HG03342 (cell line): Measurements from ENCODE around the gene RNFT2.
"Not testable (repeated sequence)": the region's sequence is repeated elsewhere in the genome, so short reads cannot be mapped to it uniquely, and the experiment has no call there.

Experiments
- ATAC-seq: cut with Tn5 transposase; IDR thresholded peaks from one replicate; pipeline ENCODE4 v1.9.1; 2021; ENCODE audit warnings: mild to moderate bottlenecking, moderate library complexity; ENCODE audit not compliant: unreplicated experiment

The RNFT2 gene

DNA sequence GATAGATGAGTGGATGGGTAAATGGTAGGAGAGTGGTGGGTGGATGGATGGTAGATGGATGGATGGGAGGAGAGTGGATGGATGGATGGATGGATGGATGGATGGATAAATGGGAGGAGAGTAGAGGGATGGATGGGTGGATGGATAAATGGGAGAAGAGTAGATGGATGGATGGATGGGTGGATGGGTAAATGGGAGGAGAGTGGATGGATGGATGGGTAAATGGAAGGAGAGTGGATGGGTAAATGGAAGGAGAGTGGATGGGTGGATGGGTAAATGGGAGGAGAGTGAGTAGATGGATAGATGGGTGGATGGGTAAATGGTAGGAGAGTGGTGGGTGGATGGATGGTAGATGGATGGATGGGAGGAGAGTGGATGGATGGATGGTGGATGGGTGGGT lies 51.4 kb downstream of the RNFT2 start:
- ATAC-seq, result not testable (repeated sequence)

DNA sequence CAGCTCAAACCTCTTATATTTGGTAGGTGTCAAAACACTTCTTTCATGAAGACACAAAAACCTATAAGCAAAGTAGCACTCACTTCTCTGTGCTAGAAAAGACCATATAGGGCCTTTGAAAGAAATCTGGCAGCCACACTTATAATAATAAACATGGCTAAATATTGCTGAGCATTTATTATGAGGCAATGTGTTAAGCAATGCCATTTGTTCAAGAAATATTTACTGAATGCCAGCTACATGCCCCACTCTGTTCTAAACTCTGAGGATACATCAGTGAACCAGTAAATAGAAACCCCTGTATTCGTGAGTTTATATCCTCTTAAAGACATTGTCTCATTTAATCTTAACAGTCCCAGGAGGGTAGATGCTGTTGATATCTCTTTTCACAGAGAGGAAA lies 52.0 kb downstream of the RNFT2 start:
- no peak for ATAC-seq

DNA sequence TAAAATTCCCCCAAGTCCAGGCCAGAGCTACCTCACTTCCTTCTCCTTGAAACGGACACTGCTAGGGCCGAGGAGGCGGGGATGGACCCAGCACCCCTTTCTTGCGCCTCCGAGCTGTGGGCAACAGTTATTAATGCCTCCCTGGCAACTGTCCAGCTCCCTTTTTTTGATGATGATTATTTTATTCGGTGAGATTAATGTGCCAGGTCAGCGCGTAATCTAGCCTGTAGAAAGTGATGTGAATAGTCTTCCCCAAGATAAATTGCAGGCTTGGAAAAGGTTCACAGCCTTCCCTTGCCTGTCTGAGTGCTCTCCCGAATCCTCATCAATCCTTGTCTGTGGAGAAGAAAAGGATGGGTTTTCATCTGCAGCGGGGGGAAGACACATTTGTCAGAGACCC lies 54.3 kb downstream of the RNFT2 start:
- no peak for ATAC-seq

DNA sequence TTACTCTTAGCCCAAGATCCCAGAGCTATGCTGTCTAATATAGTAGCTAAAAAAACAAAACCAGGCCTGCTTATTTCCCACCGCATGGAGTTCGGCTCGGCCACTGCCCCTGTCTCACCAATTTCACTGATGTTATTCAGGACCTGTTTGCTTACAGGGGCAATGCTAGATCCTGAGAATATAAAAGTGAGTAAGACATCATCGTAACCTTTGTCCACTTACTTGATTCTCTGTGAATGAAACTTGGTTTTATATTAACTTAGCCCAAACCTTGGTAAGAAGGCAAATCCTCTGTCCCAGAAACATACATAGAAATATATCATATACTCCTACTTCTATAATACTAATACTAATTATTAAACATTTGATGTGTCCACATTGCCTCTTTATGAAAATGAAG lies 56.6 kb downstream of the RNFT2 start:
- ATAC-seq, result no peak

DNA sequence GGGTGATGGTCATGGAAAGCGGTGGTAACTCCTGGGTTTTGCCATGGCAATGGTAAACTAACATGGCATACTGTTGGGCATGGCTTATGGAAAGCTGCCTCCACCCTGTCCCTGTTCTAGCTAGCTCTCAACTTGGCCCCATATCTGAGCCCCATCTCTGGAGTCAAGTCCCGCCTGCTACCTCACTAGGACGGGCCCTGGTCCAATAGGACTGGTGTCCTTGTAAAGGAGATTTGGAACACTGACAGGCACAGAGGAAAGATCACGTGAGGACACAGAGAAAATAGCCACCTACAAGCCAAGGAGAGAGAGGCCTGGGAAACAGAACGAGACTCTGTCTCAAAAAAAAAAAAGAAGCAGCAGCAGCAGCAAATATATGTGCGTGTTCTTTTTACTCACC lies 59.8 kb downstream of the RNFT2 start:
- ATAC-seq, result no peak

DNA sequence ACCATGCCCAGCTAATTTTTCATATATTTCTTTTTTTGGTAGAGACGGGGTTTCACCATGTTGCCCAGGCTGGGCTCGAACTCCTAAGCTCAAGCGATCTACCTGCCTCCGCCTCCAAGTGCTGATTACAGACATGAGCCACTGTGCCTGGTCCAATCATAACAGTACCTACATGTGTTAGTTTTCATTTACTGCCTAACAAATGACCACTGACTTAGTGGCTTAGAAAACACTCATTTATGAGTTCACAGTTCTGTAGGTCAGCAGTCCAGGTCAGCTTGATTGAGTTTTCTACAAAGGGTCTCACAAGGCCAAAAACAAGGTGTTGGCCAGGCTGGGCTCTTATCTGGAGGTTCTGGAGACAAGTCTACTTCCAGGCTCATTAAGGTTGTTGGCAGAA lies 60.6 kb downstream of the RNFT2 start:
- ATAC-seq, result no peak

DNA sequence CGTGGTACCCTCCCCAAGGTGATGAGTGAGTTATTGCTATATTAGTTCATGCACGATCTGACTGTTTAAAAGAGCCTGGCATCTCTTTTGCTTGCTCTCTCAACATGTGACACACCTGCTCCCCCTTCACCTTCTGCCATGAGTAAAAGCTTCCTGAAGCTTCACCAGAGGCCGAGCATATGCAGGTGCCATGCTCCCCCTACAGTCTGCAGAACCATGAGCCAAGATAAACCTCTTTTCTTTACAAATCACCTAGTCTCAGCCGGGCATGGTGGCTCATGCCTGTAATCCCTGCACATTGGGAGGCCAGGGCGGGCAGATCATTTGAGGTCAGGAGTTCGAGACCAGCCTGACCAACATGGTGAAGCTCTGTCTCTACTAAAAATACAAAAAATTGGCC lies 61.8 kb downstream of the RNFT2 start:
- no peak for ATAC-seq

DNA sequence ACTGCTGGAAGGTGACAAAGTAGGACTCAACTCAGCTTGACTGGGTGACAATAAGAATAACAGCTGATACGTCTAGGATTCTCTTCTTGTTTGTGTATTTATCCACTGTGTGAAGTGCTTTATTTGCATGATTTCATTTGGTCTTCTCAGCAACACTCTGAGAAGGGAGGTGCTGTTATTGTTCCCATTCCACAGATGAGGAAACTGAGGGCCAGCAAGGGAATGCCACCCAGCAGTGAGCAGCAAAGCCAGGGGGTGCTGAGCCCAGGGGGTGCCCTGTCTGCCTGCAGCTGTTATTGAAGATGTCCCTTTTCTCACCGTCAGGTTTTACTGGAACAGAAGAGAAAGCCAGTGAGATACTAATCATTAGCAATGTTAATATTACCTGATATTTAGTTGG lies 62.8 kb downstream of the RNFT2 start:
- no peak for ATAC-seq

DNA sequence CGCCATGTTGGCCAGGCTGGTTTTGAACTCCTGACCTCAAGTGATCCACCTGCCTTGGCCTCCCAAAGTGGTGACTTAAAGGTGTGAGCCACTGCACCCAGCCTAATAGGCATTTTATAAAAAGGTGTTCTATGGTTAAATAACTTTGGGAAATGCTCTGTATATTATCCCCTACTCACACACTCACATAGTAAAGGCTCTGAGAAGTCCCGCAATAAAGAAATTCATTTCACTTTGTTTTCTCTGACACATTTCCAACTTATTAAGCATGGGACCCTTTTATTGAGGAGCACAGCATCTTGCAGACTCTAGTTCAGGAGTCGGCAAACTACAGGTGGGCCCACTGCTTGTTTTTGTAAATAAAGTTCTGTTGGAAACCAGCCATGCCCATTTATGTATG lies 63.9 kb downstream of the RNFT2 start:
- no peak for ATAC-seq

DNA sequence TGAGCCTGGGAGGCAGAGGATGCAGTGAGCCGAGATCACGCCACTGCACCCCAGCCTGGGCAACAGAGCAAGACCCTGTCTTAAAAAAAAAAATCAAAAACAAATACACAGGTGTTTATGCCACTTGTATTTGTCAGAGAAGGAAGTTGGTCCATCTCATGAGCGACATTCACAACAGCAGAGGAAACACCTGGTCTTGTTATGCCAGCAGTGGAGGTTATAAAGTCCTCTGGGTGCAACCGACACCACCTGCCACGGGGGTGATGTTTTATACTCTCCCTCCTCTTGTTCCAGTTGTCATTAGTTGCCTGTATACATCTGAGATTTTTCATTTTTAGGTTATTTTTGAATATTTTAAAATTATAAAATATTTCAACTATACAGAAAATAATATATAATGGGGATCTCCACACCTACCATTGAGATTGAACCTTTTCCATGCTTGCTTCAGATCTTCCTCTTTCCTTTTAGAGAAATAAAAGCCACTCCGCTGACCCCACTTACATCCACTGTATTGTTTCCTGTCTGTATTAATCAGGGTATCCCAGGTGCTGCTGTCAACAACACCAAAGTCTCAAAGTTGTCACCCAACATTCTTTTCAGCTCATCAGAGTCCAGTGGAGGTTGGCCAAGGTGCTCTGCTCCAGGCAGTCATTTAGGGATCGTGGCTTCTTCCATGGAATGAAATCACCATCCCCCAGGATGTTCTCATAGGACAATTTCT lies 65.1 kb downstream of the RNFT2 start:
- ATAC-seq, result no peak

DNA sequence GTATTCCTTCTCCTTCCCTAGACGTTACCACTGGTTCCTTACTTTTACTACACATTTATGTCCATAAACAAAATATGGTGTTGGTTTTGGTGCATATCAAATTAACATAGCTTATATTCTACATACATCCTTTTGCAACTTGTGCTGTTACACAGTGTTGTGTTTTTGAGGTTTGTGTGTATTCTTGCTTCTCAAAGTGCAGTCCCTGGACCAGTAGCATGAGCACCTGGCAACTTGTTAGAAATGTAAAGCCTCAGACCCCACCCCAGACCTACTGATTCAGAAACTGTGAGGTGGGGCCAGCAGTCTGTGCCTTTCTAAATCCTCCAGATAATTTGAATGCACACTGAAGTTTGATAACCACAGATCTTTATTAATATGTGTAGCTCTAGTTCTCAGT lies 65.9 kb downstream of the RNFT2 start:
- ATAC-seq, result no peak

DNA sequence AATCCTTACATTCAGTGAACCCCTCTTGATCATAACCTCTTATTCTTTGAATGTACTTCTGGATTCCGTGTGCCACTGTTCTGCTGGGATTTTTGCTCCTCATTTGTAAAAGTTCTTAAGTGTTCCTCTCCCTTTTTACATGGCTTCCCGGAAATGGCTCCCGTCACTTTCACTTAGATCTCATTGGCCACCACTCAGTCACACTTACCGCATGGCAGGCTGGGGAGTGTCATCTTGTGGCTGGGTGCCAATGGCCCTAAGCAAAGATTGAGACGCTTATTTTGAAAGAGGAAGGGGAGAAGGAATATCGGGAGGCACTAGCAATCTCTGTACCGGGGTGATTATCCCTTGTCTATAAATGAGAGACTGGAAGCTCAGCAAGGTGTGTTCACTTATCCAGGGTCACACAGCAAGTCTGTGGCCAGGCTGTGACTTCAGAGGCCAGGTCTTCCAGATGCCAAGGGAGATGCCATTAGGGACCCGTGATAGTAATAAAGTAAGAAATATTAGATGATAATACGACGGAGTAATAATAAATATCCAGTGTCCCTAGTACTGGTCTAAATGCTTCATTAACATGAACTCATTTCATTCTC lies 68.8 kb downstream of the RNFT2 start:
- ATAC-seq, result no peak

DNA sequence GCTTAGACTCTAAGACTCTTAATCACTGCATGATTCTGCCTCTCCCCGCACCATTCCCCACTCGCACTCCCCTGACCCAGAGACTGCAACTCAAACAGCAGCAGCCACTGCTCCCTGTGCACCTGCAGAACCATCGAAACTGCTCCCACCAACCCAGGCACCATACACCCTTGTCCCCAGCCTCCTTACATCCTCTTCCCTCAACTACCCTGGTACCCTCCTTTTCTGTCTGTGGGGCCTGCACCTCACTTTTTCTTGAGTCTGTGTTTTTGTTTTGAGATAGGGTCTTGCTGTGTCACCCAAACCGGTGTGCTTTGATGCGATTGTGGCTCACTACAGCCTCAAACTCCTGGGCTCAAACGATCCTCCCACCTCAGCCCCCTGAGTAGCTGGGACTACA lies 69.4 kb downstream of the RNFT2 start:
- ATAC-seq, result no peak

DNA sequence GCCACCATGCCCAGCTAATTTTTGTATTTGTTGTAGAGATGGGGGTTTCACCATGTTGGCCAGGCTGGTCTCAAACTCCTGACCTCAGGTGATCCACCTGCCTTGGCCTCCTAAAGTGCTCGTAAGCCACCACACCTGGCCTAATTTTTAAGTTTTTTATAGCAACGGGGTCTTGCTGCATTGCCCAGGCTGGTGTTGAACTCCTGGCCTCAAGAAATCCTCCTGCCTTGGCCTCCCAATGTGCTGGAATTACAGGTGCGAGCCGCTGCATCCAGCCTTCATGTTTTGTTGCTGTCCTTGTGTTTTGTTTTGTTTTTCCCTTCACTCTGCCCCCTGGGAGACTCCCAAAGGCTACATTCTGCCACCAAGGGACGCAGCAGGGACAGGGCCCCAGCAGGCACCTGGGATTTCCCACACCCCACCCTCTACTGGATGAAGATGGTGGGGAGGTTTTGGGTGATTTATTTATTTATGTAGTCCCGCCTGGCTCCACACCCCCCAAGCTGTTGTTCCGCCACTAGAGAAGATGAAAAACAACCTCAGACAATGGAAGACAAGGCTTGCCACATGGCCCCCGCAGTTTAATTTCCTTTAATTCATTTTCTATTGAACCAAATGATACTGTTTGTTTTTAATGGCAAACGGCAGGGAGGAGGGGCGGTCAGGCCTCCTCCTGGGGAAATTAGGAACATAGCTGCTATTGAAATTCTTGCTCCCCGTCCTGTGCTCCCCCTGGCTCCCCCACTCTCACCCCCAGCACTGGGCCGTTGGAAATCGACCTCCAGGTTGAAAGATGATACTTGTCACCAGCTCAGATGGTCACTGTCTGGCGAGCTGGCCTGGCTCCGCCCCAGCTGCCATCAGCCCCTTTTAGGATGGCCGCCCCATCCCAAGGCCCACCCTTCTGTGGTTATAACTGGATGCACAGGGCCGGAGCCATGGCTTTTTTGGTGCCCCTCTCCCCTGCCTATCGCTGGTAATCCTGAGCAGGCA lies 70.3 kb downstream of the RNFT2 start:
- ATAC-seq, result no peak

DNA sequence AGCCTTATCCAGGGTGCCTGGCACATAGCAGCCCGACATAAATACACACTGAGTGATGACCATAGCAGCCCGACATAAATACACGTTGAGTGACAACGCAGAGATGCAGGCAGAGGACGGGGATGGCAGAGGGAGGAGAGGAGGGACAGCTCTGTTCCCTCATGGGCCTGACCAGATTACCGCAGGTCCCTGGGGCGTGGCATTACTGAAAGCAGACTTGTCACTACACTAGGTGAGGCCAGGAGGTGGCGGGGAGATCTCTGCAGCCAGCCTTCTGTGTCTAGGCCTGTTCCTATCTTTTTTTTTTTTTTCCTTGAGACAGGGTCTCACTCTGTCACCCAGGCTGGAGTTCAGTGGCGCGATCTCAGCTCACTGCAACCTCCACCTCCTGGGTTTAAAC lies 74.1 kb downstream of the RNFT2 start:
- no peak for ATAC-seq

DNA sequence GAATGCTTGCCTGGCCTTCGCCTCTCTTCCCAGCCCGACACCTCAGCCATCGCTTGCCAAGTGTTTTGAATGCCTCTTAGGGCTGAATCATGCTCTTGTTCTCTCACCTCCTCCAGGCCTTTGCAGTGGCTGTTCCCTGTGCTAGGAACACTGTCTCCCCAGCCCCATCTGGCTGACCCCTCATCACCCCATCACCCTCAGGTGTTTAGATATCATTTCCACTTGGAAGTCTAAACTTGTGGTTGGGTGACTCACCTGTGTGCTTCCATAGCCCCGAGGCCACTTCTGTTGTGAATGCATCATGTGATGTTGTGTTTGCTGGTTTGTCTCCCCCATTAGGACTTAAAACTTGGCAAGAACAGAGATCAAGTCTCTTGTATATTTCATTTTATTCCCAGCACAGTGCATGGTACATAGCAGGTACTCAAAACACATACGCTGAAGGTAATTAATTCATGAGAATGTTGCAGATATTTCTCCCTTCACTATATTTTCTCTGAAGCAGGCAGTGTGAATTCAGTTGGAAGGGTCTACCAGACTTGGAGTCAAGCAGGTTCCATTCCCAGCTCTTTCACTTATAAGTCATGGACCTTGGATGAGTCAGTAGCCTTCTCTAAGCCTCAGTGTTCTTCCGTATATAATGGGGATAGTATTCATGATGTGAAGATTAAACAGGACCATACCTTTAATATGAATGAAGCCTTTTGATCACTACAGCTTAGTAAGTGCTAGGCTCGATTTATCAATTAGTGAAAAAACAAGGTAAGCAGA lies 75.3 kb downstream of the RNFT2 start:
- ATAC-seq, result no peak

DNA sequence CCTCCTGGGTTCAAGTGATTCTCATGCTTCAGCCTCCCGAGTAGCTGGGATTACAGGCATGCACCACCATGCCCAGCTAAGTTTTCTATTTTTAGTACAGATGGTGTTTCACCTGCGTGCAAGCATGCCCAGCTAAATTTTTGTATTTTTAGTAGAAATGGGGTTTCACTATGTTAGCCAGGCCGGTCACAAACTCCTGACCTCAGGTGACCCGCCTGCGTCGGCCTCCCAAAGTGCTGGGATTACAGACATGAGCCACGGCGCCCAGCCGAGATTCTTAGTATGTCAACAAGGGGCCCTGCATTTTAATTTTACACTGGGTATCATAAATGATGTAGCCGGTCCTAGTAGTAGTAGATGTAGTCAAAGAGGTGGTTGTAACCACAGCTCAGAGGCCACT lies 76.7 kb downstream of the RNFT2 start:
- ATAC-seq, result not testable (repeated sequence)

DNA sequence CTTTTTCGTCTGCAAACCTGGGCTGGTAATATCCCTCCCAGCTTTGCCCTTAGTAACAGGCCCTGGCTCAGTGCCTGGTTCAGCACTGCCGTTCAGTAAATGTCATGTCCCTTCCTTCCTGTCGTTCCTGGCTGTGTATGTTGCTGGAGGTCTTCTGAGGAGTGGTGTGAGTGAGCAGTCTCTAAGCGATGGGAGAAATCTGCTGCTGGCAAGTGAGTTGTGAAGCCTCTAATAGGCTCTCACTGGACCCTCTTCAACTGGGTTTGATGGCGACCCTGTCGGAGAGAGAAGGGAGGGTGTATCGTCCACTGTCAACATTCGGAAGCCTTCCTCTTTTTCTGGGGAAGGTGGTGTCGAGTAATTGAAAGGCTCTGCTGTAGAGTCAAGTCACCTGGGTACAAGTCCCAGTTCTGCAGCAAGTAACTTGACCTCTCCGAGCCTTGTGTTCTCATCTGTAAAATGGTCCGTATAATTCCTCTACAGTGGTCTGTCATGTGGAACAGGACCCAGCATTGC lies 80.3 kb downstream of the RNFT2 start:
- no peak for ATAC-seq

DNA sequence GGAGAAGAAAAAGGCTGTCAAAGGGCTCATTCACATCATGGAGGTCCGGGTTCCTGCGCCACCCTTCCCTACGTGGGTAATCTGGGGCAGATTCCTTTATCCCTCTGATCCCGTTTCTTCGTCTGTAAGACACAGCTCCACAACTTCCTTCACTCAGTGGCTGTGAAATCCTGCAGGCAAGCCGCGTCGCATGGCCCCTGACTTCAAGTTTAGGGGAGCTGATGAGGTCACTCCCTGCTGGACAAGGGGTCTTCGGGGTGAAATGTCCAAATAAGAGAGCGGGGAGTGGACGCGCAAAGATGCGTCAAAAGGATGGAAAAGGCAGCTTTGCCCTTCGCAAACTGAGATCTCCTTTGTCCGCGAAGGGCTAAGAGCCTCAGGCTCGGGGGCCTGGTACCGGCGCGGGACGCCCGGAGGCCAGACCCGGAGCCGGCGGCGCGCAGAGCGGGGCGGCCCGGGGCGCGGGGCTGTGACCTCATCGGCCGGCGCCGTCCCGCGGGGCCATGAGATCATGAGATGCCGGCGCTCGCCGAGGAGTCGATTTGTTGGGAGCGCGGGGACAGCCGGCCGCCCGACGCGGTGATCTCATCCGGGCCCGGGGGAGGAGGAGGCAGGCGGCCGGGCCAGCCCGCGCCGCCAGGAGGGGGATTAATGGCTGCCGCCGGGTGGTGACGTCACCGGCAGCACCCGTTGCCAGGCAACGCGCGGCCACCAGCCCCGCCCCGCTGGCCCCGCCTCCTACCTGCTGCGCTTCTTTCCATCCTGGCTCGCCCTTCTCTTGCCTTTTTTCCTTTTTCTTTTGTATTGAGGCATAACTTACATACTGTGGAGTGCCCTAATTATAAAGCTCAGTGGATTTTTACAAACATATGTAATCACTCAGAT lies 81.1 kb downstream of the RNFT2 start:
- ATAC-seq, result peak; percentile 93
